ENCODE data around the gene EMCN. TPM values are rescaled to one million over a fixed set of nuclear protein-coding genes. Genes with fewer than 3 reads are reported as not detected.
"Not testable (repeated sequence)": the region's sequence is repeated elsewhere in the genome, so short reads cannot be mapped to it uniquely, and the experiment has no call there.

EMCN gene
- total RNA-seq, 4 donors from 2014 or later: 27.0 to 69.7 (median 44.5) TPM

GRCh38 chr4:100414016-100414790 is 103.6 kb downstream of the EMCN start:
- Histone ChIP-seq H3K27me3 (no peaks in the 10 kb centered on the region), H3K36me3 (no peaks in the 10 kb centered on the region), H3K27ac (no peak overlapping the region), H3K9me3 (no peaks in the 10 kb centered on the region), H3K4me1 (no peaks in the 10 kb centered on the region), H3K4me3 (replicated peaks in 1 of 3) (no peak overlapping the region)
- DNase-seq: no peak
- no peak for TF ChIP-seq POLR2A (IDR thresholded peaks at IDR 0.05)
- TF ChIP-seq, protein P1, sequence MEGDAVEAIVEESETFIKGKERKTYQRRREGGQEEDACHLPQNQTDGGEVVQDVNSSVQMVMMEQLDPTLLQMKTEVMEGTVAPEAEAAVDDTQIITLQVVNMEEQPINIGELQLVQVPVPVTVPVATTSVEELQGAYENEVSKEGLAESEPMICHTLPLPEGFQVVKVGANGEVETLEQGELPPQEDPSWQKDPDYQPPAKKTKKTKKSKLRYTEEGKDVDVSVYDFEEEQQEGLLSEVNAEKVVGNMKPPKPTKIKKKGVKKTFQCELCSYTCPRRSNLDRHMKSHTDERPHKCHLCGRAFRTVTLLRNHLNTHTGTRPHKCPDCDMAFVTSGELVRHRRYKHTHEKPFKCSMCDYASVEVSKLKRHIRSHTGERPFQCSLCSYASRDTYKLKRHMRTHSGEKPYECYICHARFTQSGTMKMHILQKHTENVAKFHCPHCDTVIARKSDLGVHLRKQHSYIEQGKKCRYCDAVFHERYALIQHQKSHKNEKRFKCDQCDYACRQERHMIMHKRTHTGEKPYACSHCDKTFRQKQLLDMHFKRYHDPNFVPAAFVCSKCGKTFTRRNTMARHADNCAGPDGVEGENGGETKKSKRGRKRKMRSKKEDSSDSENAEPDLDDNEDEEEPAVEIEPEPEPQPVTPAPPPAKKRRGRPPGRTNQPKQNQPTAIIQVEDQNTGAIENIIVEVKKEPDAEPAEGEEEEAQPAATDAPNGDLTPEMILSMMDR (IDR thresholded peaks at IDR 0.05): no peak
- intact Hi-C loops (cut with DNase I): no loop called here
- WGBS, 2 donors: 74 to 76% methylated on average over 3 of the region's 3 CpGs

DNA sequence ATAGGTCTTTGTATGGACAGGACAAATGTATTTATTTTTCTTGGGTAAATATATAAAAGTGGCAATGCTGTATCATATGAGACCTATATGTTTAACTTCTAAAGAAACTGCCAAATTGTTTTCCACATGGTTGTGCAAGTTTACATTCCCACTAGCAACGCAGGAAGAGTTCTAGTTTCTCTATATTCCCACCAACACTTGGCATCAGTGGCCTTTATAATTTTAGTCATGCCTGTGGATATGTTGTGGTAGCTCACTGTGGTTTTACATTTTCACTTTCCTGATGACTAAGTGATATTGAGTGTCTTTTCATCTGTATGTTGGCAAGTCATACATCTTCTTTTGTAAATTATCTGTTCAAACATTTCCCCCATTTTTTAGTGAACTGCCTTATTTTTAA is 126.0 kb downstream of the EMCN start:
- H3K9me3 ChIP-seq: no peaks in the 10 kb centered on the region
- no peak overlapping the region for H3K27ac ChIP-seq
- no peak for TF ChIP-seq POLR2A (IDR thresholded peaks at IDR 0.05)
- TF ChIP-seq, protein P1 (IDR thresholded peaks at IDR 0.05): no peak
- H3K4me3 ChIP-seq (replicated peaks in 1 of 3): no peak overlapping the region
- no peak for DNase-seq
- H3K4me1 ChIP-seq: no peaks in the 10 kb centered on the region
- intact Hi-C loops (cut with DNase I): no loop called here
- no peaks in the 10 kb centered on the region for H3K27me3 ChIP-seq
- 82 to 95% methylated on average over 1 of the region's 1 CpG for WGBS, 2 donors
- no peaks in the 10 kb centered on the region for H3K36me3 ChIP-seq

DNA sequence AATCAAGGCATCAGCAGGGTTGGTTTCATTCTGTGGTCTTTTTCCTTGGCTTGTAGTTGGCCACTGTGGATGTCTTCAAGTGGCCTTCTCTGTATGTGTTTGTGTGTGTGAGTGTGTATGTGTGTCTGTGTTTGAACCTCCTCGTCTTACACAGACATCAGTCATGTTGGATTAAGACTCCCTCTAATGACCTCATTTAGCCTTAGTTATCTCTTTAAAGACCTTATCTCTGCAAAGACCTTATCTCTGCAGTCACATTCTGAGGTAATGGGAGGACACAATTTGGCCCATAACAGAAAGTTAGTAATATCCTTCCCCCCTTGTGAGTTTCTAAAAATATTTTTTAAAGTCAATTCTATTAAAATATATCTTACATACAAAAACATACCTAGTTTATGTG is 126.7 kb downstream of the EMCN start:
- 47 to 57% methylated on average over 1 of the region's 1 CpG for WGBS, 2 donors
- H3K27me3 ChIP-seq: no peaks in the 10 kb centered on the region
- H3K4me1 ChIP-seq: no peaks in the 10 kb centered on the region
- no peaks in the 10 kb centered on the region for H3K36me3 ChIP-seq
- no peaks in the 10 kb centered on the region for H3K9me3 ChIP-seq
- no peak overlapping the region for H3K4me3 ChIP-seq (replicated peaks in 1 of 3)
- H3K27ac ChIP-seq: no peak overlapping the region
- intact Hi-C loops (cut with DNase I): no loop called here
- TF ChIP-seq, protein P1 (IDR thresholded peaks at IDR 0.05): no peak
- TF ChIP-seq POLR2A (IDR thresholded peaks at IDR 0.05): no peak
- DNase-seq: no peak

DNA sequence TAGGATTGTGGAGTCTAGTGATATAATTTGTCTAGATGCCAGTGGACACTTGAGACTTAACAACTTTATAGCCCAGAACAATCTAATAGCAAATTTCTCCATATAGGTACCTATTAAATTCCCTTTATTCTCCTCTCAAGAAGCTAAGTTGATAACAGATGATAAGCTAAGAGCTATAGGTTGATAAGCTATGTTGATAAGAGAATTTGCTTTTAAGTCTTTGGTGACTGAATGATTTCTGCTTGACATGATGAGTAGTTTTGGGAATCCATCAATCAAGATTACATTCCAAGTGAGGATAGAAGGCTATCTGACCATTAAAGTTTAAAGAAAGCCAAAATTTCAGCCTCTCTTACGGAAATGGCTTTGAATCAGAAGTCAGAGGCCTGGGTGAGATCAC is 131.6 kb downstream of the EMCN start:
- no peaks in the 10 kb centered on the region for H3K27me3 ChIP-seq
- H3K4me1 ChIP-seq: no peaks in the 10 kb centered on the region
- intact Hi-C loops (cut with DNase I): no loop called here
- TF ChIP-seq, protein P1 (IDR thresholded peaks at IDR 0.05): no peak
- TF ChIP-seq POLR2A (IDR thresholded peaks at IDR 0.05): no peak
- no peaks in the 10 kb centered on the region for H3K36me3 ChIP-seq
- no peak for DNase-seq
- H3K4me3 ChIP-seq (replicated peaks in 1 of 3): no peak overlapping the region
- 82 to 87% methylated on average over 1 of the region's 1 CpG for WGBS, 2 donors
- H3K27ac ChIP-seq: no peak overlapping the region
- H3K9me3 ChIP-seq: no peaks in the 10 kb centered on the region

- H3K27ac ChIP-seq; intact Hi-C loops (cut with DNase I); H3K4me3 ChIP-seq (replicated peaks in 1 of 3); DNase-seq; H3K27me3 ChIP-seq; H3K36me3 ChIP-seq; H3K4me1 ChIP-seq; H3K9me3 ChIP-seq: not testable (repeated sequence)
- WGBS, 2 donors: 91 to 100% methylated on average over 1 of the region's 1 CpG
Observed at GRCh38 chr4:100380401-100380800, 137.4 kb downstream of the EMCN start.
